Adipocyte (in vitro differentiated cells): ENCODE measurements around the gene HSFY2.
"Not testable (repeated sequence)": the region's sequence is repeated elsewhere in the genome, so short reads cannot be mapped to it uniquely, and the experiment has no call there.

Source experiments
- DNase-seq: peaks from one replicate; pipeline ENCODE4 v3.0.0-alpha.2; 2015; ENCODE audit warnings: low read depth
- H3K27me3 ChIP-seq: replicated peaks from 2 replicates; pipeline ENCODE4 v1.7.0; 2013; ENCODE audit warnings: mild to moderate bottlenecking, low read length, moderate library complexity; ENCODE audit not compliant: control insufficient read depth, insufficient read depth
- H3K36me3 ChIP-seq: 2 replicates; pipeline ENCODE4 v1.7.0; 2013; ENCODE audit warnings: low read length, mild to moderate bottlenecking, moderate library complexity; ENCODE audit not compliant: control insufficient read depth, insufficient read depth, severe bottlenecking
- H3K4me1 ChIP-seq: 2 replicates; pipeline ENCODE4 v1.7.0; 2013; ENCODE audit warnings: mild to moderate bottlenecking, low read length, moderate library complexity; ENCODE audit not compliant: control insufficient read depth, insufficient read depth
- H3K4me3 ChIP-seq: 2 replicates; pipeline ENCODE4 v1.7.0; 2013; ENCODE audit warnings: mild to moderate bottlenecking, low read length, moderate library complexity
- H3K9ac ChIP-seq: 2 replicates; pipeline ENCODE4 v1.7.0; 2013; ENCODE audit warnings: mild to moderate bottlenecking, low read length, moderate library complexity
- H3K9me3 ChIP-seq: 2 replicates; pipeline ENCODE4 v1.7.0; 2013; ENCODE audit warnings: mild to moderate bottlenecking, low read length, moderate library complexity; ENCODE audit not compliant: control insufficient read depth

HSFY2 gene

DNA sequence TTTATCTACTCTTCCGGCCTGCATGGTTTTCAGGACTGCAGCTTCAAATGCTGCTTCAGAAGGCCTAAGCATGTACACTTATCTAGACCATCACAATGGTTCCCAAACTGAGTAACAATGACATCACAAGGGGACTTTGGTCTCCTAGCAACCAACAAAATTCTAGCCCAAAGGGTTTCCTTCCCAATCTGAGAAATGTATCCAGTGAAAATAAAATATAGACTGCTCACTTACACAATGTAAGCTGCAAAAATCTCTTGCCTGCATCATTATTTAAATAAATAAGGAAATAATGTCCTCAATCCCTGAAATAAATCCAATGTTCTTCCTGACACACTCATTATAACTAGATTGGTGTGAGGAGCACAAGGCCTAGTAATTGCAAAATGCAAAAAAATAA, at the start of gene HSFY2:
TSS of gene HSFY2 (minus strand) at position 101 of the 400 bp plus-strand sequence. CDS start 117 bp downstream, outside the sequence.
- not testable (repeated sequence) for H3K36me3 ChIP-seq, H3K9ac ChIP-seq, H3K4me3 ChIP-seq, H3K4me1 ChIP-seq, H3K9me3 ChIP-seq, H3K27me3 ChIP-seq, DNase-seq

DNA sequence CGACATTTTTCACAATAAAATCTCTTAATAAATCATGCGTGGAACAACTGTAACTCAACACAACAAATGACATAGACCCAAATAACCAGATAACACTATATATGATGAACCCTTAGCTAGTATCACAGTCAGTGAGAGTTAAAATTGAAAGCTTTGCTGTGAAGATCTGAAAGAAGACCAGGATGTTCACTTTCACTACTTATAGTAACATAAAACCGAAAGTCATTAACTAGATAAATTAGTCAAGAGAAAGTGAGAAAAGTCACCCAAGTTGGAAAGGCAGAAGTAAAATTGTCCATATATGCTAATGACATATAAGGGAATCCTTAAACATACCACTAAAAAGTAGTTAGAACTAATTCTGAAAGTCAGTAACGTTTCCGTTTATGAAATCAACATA, 42.2 kb upstream of the HSFY2 start:
- H3K27me3 ChIP-seq, H3K36me3 ChIP-seq, DNase-seq, H3K9ac ChIP-seq, H3K4me3 ChIP-seq, H3K4me1 ChIP-seq, H3K9me3 ChIP-seq: not testable (repeated sequence)

DNA sequence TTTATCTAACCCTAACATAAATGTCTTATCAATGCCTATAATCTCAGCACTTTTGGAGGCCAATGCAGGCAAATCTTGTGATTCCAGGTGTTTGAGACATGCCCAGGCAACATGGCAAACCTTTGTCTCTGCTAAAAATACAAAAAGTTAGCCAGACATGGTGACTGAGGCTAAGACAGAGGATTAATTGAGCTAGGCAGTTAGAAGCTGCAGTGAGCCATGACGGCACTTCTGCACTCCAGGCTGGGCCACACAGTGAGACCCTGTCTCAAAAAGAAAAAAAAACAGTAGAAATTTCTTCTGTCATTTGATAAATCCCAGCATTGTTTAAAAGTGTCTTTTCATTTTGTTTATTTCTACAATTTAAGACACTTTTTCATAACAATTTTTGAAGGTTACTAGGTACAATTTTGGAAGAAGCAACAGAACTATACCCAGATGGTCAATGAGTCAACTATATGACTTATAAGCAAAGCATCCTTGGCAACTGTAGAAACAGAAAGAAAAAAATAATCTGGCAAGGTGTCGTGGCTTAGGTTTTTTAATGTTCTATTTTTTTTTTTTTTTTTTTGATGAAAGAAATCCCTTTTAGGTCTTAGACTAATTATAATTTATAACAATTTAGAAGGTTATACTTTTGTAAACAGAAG, 15.3 kb upstream of the HSFY2 start:
- H3K36me3 ChIP-seq, H3K4me1 ChIP-seq, H3K4me3 ChIP-seq, H3K9ac ChIP-seq, DNase-seq, H3K27me3 ChIP-seq, H3K9me3 ChIP-seq: not testable (repeated sequence)

DNA sequence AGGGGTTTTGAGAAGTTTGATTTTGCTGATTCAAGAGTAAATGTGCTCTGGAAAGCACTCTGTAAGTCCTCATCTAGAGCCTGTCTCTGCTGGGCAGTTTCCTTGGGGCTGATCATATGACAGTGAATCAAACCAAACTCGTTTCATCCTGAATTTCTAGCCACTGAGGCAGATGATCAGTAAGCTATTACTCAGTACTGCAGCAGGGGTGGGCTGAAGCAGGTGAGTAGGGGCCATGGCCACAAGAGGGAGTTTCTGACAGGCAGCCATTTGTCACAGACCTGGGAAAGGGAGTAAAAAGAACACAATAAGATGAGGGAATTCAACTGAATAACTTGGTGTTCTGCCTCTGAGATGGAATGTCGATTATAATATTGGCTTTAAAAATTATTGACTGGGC, 19.5 kb downstream of the HSFY2 start:
- H3K4me3 ChIP-seq, H3K36me3 ChIP-seq, H3K4me1 ChIP-seq, H3K9me3 ChIP-seq, H3K27me3 ChIP-seq, DNase-seq, H3K9ac ChIP-seq: not testable (repeated sequence)

GRCh38 chrY:18753133-18753815, 20.3 kb downstream of the HSFY2 start:
- not testable (repeated sequence) for H3K4me3 ChIP-seq, H3K9me3 ChIP-seq, H3K9ac ChIP-seq, DNase-seq, H3K4me1 ChIP-seq, H3K36me3 ChIP-seq, H3K27me3 ChIP-seq

- not testable (repeated sequence) for H3K4me1 ChIP-seq, H3K27me3 ChIP-seq, DNase-seq, H3K9ac ChIP-seq, H3K4me3 ChIP-seq, H3K9me3 ChIP-seq, H3K36me3 ChIP-seq
Observed at GRCh38 chrY:18723714-18724113, 49.8 kb downstream of the HSFY2 start.
